ENCODE measurements around the gene BIN1. TPM values are rescaled to one million over a fixed set of nuclear protein-coding genes. Genes with fewer than 3 reads are reported as not detected.

The BIN1 gene
- total and polyA plus RNA-seq, 2 of the 4 experiments (the other 2 are of a cell fraction) = 18.1 to 25.7 TPM

DNA sequence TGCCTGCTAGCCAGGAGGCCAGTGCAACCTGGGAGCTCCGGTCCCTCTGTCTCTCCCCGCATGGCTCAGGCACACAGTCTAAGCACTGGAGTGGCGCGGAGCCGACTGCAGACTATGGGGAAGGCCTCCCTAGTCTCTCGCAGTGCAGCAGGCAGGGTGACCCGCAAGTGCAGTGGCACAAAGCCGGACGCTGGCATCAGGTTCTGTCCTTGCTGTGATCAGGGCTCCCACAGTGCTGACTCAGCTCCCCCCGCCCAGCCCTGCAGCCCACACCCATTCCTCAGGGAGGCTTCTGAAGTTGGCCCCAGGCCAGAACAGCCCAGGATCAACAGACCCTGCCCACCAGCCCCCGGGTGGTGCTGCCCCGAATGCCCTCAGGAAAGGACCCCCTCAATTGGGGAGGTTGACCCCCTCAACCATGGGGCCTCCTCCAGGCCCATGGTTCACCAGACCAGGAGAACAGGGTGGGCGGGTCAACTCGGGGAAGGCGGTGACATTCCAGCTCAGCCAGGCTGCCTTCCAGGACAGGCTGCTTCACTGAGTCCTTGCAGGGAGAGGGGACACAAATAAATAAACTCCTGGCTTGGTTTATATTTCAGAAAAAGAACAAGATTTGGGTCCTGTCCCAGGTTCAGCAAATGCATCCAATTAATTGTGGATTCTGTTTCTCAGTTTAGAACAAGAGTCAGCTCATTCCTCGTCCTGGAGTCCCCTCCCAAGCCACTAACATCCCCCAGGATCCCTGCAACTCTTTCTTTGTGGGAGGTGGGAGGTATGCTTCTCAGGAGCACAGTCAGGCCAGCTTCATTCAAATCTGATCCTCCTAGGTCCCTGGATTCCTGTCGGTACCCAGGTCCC is 12.2 kb downstream of the BIN1 start:
- peak overlapping the region; percentile 57; the same call in 1 of the 2 replicates for H3K4ac ChIP-seq (ENCODE audit: low read depth, low read length)
- H3K4me1 ChIP-seq (ENCODE audit: control insufficient read depth, insufficient read depth, low read length) = peaks cover 21% of the 10 kb centered on the region
- H3K27ac ChIP-seq (ENCODE audit: insufficient read depth, low read length) = peak overlapping the region; percentile 68; the same call in 1 of the 2 replicates
- H2BK20ac ChIP-seq (ENCODE audit: low read depth, low read length) = peak overlapping the region; percentile 37
- H4K5ac ChIP-seq (ENCODE audit: low read depth, low read length) = no peak overlapping the region
- H3K9ac ChIP-seq (ENCODE audit: low read depth, low read length) = no peak overlapping the region; the same call in 1 of the 2 replicates
- dilution Hi-C loops (cut with HindIII; ENCODE audit: low sequenced_read_pairs, unreplicated experiment) = no loop called here
- whole genome bisulfite sequencing, 2 experiments (ENCODE audit: extremely low coverage in 2 of 2, insufficient read length in 1 of 2) = 20% methylated on average over 7 of the region's 17 CpGs; no CpG with 5 or more reads in 1 of the 2 experiments
- H3K27me3 ChIP-seq (ENCODE audit: control insufficient read depth, insufficient read depth, low read length) = no peaks in the 10 kb centered on the region
- H3K79me1 ChIP-seq (ENCODE audit: low read depth in 1 of 2, low read length in 2 of 2) = peaks cover 20 to 41% of the 10 kb centered on the region in 2 experiments
- H2BK5ac ChIP-seq (ENCODE audit: low read depth, low read length, poor library complexity, severe bottlenecking) = no peak overlapping the region
- no TSS peak for BruUV-seq (replicated peaks)
- H2BK120ac ChIP-seq (ENCODE audit: low read depth, low read length) = peak overlapping the region; percentile 76
- no peak overlapping the region; a peak in 1 of 4 replicates for H4K8ac ChIP-seq (ENCODE audit: low read depth in 2 of 2, low read length in 2 of 2)
- no peaks in the 10 kb centered on the region for H3K9me3 ChIP-seq (ENCODE audit: control insufficient read depth, insufficient read depth, low read length)
- H3K4me3 ChIP-seq (ENCODE audit: insufficient read depth, low read depth, low read length) = no peak overlapping the region
- CTCF ChIA-PET = interaction anchor here (1.1 kb wide), 1 partner anchor 12 kb away, joined by 3 read pairs; the partner anchor contains the start of gene BIN1
- peak overlapping the region; percentile 4 for H2AFZ ChIP-seq (replicated peaks; ENCODE audit: low read length, poor library complexity)
- peak; percentile 33 for DNase-seq
- H3K4me2 ChIP-seq (ENCODE audit: low read depth, low read length) = peak overlapping the region; percentile 16; the same call in 1 of the 2 replicates
- H2AK5ac ChIP-seq (ENCODE audit: low read depth, low read length) = peak overlapping the region; percentile 73
- H4K91ac ChIP-seq (ENCODE audit: insufficient read depth, low read depth, low read length) = peak overlapping the region; percentile 70
- peak; percentile 94 for ATAC-seq (ENCODE audit: low read depth)
- H3K9me1 ChIP-seq (ENCODE audit: insufficient read depth, low read length) = peaks cover 10% of the 10 kb centered on the region
- H2AK9ac ChIP-seq (replicated peaks; ENCODE audit: low read depth, low read length, poor library complexity) = peak overlapping the region; percentile 39
- H2BK15ac ChIP-seq (ENCODE audit: low read depth, low read length) = no peak overlapping the region
- H3K36me3 ChIP-seq (ENCODE audit: control insufficient read depth, insufficient read depth, low read length) = no peaks in the 10 kb centered on the region
- POLR2A ChIA-PET (ENCODE audit: unreplicated experiment) = interaction anchor here (0.5 to 0.6 kb wide), 2 partner anchors 10 to 55 kb away, joined by 3 to 4 read pairs; no protein-coding TSS in a partner anchor
- H3K14ac ChIP-seq (replicated peaks; ENCODE audit: low read depth, low read length) = no peak overlapping the region
- in situ Hi-C loops (cut with MboI; ENCODE audit: low sequenced_read_pairs) = no loop called here
- TF ChIP-seq NFE2L2 (IDR thresholded peaks at IDR 0.05; ENCODE audit: low read depth, low read length) (no peak), MAFK (IDR thresholded peaks at IDR 0.05; ENCODE audit: low read depth, low read length) (peak; percentile 85)
- intact Hi-C loops (cut with micrococcal nuclease) = no loop called here
- 0 out of 2 replicates have a peak overlapping the region, but pooled peaks have one; percentile 54 for H3K23ac ChIP-seq (ENCODE audit: low read depth, low read length)
- H3K56ac ChIP-seq (ENCODE audit: extremely low read depth, insufficient read depth, low read length) = no peak overlapping the region
- peaks cover 42% of the 10 kb centered on the region; the same call in 1 of the 2 replicates for H4K20me1 ChIP-seq (ENCODE audit: insufficient read depth, low read length)
- no peak overlapping the region; the same call in 1 of the 2 replicates for H3K18ac ChIP-seq (ENCODE audit: low read depth, low read length)

Measured in IMR-90 (cell line).